Liver (tissue), 9 donors: ENCODE results near the gene PLCG2. TPM values are rescaled to one million over a fixed set of nuclear protein-coding genes. Genes with fewer than 3 reads are reported as not detected.

ENCODE experiments used
- DNase-seq: peaks from one replicate; pipeline ENCODE4 v3.0.0-alpha.2; 2017; ENCODE audit warnings: low spot score
- H3K27ac ChIP-seq, 2 donors: one replicate each; pipeline ENCODE4 v1.7.0; 2013; ENCODE audit warnings: inconsistent platforms in 2 of 2, low read length in 2 of 2, control low read depth in 1 of 2, low read depth in 1 of 2, mild to moderate bottlenecking in 1 of 2
- H3K27me3 ChIP-seq, 4 donors: one replicate each; pipeline versions ENCODE4 v1.6.1 to v1.7.0; 2013; ENCODE audit warnings: low read length in 3 of 4, inconsistent platforms in 1 of 4, mild to moderate bottlenecking in 1 of 4, moderate library complexity in 1 of 4; ENCODE audit not compliant: control insufficient read depth in 4 of 4, insufficient read depth in 4 of 4
- H3K36me3 ChIP-seq, 4 donors: one replicate each; pipeline versions ENCODE4 v1.6.1 to v1.7.0; 2013; ENCODE audit warnings: low read length in 3 of 4, mild to moderate bottlenecking in 3 of 4, low read depth in 1 of 4, moderate library complexity in 1 of 4; ENCODE audit not compliant: control insufficient read depth in 4 of 4, insufficient read depth in 3 of 4
- H3K4me1 ChIP-seq, 4 donors: one replicate each; pipeline versions ENCODE4 v1.6.1 to v1.7.0; 2013; ENCODE audit warnings: low read length in 3 of 4, mild to moderate bottlenecking in 3 of 4, moderate library complexity in 1 of 4; ENCODE audit not compliant: control insufficient read depth in 4 of 4, insufficient read depth in 4 of 4
- H3K4me3 ChIP-seq, 3 donors: one replicate each; pipeline versions ENCODE4 v1.6.1 to v1.7.0; 2013; ENCODE audit warnings: low read length in 3 of 3, control low read depth in 1 of 3, low read depth in 1 of 3, mild to moderate bottlenecking in 1 of 3
- H3K9ac ChIP-seq, 2 donors: one replicate each; pipeline ENCODE4 v1.7.0; 2013; ENCODE audit warnings: low read length in 2 of 2, mild to moderate bottlenecking in 2 of 2, moderate library complexity in 2 of 2, control low read depth in 1 of 2, low read depth in 1 of 2
- H3K9me3 ChIP-seq, 4 donors: one replicate each; pipeline versions ENCODE4 v1.6.1 to v1.7.0; 2013; ENCODE audit warnings: low read length in 3 of 4; ENCODE audit not compliant: control insufficient read depth in 4 of 4
- EGR1 ChIP-seq, 2 donors: IDR thresholded peaks; 2 replicates each; pipeline ENCODE4 v1.6.1; 2016 to 2018; ENCODE audit warnings: antibody characterized with exemption in 2 of 2, low read depth in 2 of 2
- FOXA1 ChIP-seq: IDR thresholded peaks from 2 replicates; pipeline ENCODE4 v1.6.1; 2016; ENCODE audit warnings: antibody characterized with exemption
- FOXA2 ChIP-seq: IDR thresholded peaks from 2 replicates; pipeline ENCODE4 v1.6.1; 2016; ENCODE audit warnings: antibody characterized with exemption
- GABPA ChIP-seq, 2 donors: IDR thresholded peaks in 1 of 2; conservative IDR thresholded peaks in 1 of 2; 2 replicates each; pipeline ENCODE4 v1.6.1; 2016; ENCODE audit warnings: antibody characterized with exemption in 2 of 2, mild to moderate bottlenecking in 1 of 2, moderate library complexity in 1 of 2
- HNF4A ChIP-seq, 2 donors: conservative IDR thresholded peaks; 2 replicates each; pipeline ENCODE4 v1.6.1; 2016; ENCODE audit warnings: antibody characterized with exemption in 2 of 2, mild to moderate bottlenecking in 2 of 2
- HNF4G ChIP-seq: IDR thresholded peaks from 2 replicates; pipeline ENCODE4 v1.6.1; 2016; ENCODE audit warnings: antibody characterized with exemption
- JUND ChIP-seq, 2 donors: IDR thresholded peaks; 2 replicates each; pipeline ENCODE4 v1.6.1; 2016; ENCODE audit warnings: antibody characterized with exemption in 2 of 2
- NR2F2 ChIP-seq: IDR thresholded peaks from 2 replicates; pipeline ENCODE4 v1.6.1; 2016; ENCODE audit warnings: antibody characterized with exemption
- RAD21 ChIP-seq, 2 donors: IDR thresholded peaks; 2 replicates each; pipeline ENCODE4 v1.6.1; 2016; ENCODE audit warnings: antibody characterized with exemption in 2 of 2, mild to moderate bottlenecking in 2 of 2
- RXRA ChIP-seq, 2 donors: IDR thresholded peaks; 2 replicates each; pipeline ENCODE4 v1.6.1; 2017 to 2018; ENCODE audit warnings: antibody characterized with exemption in 2 of 2, mild to moderate bottlenecking in 1 of 2
- SP1 ChIP-seq: IDR thresholded peaks from 2 replicates; pipeline ENCODE4 v1.6.1; 2018; ENCODE audit warnings: antibody characterized with exemption, mild to moderate bottlenecking
- TAF1 ChIP-seq: conservative IDR thresholded peaks from 2 replicates; pipeline ENCODE4 v1.6.1; 2016; ENCODE audit warnings: antibody characterized with exemption, mild to moderate bottlenecking
- YY1 ChIP-seq: IDR thresholded peaks from 2 replicates; pipeline ENCODE4 v1.6.1; 2016; ENCODE audit warnings: antibody characterized with exemption, mild to moderate bottlenecking
- WGBS: extraction: QIAGEN DNeasy Blood & Tissue Kit; methylation state at CpG from one replicate; pipeline ENCODE4 v1.1.7; 2013; 5-methylcytosine and 5-hydroxymethylcytosine counted together
- polyA plus RNA-seq, 2 donors: library from polyadenylated mRNA; stranded (reverse) in 1 of 2; unstranded in 1 of 2; fragments of 200-250 nt in 1 of 2; fragments of >200 nt in 1 of 2; fragmentation: Nextera tagmentation in 1 of 2; extraction: Ambion mirVana in 1 of 2; gene quantifications; one replicate each; pipeline versions ENCODE4 v1.2.1 to v1.2.3, GENCODE V29; 2013 to 2015
- total RNA-seq, 2 donors: library from RNA; depleted of rRNA; stranded (reverse); fragments of >200 nt; gene quantifications; one replicate each; pipeline ENCODE4 v1.2.3, GENCODE V29; 2014
- TF ChIP-seq, protein P1 (sequence below): IDR thresholded peaks from 2 replicates; pipeline ENCODE4 v1.6.1; 2016; ENCODE audit warnings: antibody characterized with exemption
- TF ChIP-seq, protein P2 (sequence below): IDR thresholded peaks from 2 replicates; pipeline ENCODE4 v1.6.1; 2016; ENCODE audit warnings: antibody characterized with exemption
- TF ChIP-seq, protein P3 (sequence below): IDR thresholded peaks from 2 replicates; pipeline ENCODE4 v1.6.1; 2016; ENCODE audit warnings: antibody characterized with exemption, mild to moderate bottlenecking
- TF ChIP-seq, protein P4 (sequence below): IDR thresholded peaks from 2 replicates; pipeline ENCODE4 v1.6.1; 2016; ENCODE audit warnings: antibody characterized with exemption
- TF ChIP-seq, protein P5 (sequence below): fragments of 150-350 bp; IDR thresholded peaks from 2 replicates; pipeline ENCODE4 v1.5.1; 2017; ENCODE audit warnings: improper control_type of control experiment, low read depth, low read length; ENCODE audit not compliant: missing input control
- donor health status: healthy.
- donor health status: healthy.
- donor health status: healthy.
- donor health status: healthy.
- donor health status: healthy.

The PLCG2 gene
- total and polyA plus RNA-seq, 4 donors, result 7.1 to 21.6 (median 15.8) TPM

DNA sequence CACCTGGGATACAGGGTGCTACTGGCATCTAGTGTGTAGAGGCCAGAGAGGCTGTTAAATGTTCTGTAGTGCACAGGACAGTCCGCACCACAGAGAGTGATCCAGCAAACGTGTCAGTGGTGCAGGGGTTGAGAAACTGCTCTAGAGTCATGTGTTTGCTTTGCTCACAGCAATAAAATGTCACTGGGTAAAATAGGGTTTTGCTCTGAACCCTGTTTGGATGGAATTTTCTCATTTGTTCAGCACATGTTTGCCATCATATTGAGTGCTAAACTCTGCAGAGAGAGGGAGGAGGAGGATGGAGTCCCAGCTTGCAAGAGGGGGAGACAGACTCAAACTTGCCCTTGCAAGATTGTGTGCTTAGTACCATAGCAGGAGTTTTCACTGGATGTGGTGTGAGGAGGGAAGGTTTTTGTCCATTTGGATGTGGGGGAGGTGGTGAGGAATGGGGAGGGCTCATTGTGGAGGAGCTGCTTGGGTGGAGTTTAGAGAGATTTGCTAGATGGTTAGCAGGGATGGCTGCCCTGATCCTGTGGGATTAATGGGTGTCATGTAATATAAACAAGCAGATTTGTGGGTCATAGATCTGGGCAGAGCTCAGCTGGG, 11.8 kb downstream of the PLCG2 start:
- Histone ChIP-seq H3K9me3 (no peaks in the 10 kb centered on the region), H3K36me3 (no peaks in the 10 kb centered on the region), H3K4me1 (peaks cover 0 to 9% (median 2%) of the 10 kb centered on the region in 4 donors), H3K4me3 (no peak overlapping the region), H3K9ac (no peak overlapping the region), H3K27me3 (no peaks in the 10 kb centered on the region), H3K27ac (no peak overlapping the region)
- 68% methylated on average over 2 of the region's 2 CpGs for WGBS
- TF ChIP-seq HNF4A (conservative IDR thresholded peaks at IDR 0.05) (no peak), NR2F2 (no peak), GABPA (IDR thresholded peaks at IDR 0.05 in 1 of 2, conservative IDR thresholded peaks at IDR 0.05 in 1 of 2) (no peak), YY1 (no peak), FOXA2 (no peak), TAF1 (no peak), FOXA1 (no peak), HNF4G (no peak), EGR1 (IDR thresholded peaks at IDR 0.05; ENCODE audit: low read depth in 2 of 2) (no peak), RXRA (IDR thresholded peaks at IDR 0.05) (no peak), RAD21 (IDR thresholded peaks at IDR 0.05) (no peak), SP1 (no peak), JUND (IDR thresholded peaks at IDR 0.05) (no peak)
- TF ChIP-seq, protein P1, sequence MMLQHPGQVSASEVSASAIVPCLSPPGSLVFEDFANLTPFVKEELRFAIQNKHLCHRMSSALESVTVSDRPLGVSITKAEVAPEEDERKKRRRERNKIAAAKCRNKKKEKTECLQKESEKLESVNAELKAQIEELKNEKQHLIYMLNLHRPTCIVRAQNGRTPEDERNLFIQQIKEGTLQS, result no peak
- TF ChIP-seq, protein P2, sequence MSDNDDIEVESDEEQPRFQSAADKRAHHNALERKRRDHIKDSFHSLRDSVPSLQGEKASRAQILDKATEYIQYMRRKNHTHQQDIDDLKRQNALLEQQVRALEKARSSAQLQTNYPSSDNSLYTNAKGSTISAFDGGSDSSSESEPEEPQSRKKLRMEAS, result no peak
- TF ChIP-seq, protein P3, sequence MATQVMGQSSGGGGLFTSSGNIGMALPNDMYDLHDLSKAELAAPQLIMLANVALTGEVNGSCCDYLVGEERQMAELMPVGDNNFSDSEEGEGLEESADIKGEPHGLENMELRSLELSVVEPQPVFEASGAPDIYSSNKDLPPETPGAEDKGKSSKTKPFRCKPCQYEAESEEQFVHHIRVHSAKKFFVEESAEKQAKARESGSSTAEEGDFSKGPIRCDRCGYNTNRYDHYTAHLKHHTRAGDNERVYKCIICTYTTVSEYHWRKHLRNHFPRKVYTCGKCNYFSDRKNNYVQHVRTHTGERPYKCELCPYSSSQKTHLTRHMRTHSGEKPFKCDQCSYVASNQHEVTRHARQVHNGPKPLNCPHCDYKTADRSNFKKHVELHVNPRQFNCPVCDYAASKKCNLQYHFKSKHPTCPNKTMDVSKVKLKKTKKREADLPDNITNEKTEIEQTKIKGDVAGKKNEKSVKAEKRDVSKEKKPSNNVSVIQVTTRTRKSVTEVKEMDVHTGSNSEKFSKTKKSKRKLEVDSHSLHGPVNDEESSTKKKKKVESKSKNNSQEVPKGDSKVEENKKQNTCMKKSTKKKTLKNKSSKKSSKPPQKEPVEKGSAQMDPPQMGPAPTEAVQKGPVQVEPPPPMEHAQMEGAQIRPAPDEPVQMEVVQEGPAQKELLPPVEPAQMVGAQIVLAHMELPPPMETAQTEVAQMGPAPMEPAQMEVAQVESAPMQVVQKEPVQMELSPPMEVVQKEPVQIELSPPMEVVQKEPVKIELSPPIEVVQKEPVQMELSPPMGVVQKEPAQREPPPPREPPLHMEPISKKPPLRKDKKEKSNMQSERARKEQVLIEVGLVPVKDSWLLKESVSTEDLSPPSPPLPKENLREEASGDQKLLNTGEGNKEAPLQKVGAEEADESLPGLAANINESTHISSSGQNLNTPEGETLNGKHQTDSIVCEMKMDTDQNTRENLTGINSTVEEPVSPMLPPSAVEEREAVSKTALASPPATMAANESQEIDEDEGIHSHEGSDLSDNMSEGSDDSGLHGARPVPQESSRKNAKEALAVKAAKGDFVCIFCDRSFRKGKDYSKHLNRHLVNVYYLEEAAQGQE, result no peak
- TF ChIP-seq, protein P4, sequence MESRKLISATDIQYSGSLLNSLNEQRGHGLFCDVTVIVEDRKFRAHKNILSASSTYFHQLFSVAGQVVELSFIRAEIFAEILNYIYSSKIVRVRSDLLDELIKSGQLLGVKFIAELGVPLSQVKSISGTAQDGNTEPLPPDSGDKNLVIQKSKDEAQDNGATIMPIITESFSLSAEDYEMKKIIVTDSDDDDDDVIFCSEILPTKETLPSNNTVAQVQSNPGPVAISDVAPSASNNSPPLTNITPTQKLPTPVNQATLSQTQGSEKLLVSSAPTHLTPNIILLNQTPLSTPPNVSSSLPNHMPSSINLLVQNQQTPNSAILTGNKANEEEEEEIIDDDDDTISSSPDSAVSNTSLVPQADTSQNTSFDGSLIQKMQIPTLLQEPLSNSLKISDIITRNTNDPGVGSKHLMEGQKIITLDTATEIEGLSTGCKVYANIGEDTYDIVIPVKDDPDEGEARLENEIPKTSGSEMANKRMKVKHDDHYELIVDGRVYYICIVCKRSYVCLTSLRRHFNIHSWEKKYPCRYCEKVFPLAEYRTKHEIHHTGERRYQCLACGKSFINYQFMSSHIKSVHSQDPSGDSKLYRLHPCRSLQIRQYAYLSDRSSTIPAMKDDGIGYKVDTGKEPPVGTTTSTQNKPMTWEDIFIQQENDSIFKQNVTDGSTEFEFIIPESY, result no peak
- TF ChIP-seq, protein P5, sequence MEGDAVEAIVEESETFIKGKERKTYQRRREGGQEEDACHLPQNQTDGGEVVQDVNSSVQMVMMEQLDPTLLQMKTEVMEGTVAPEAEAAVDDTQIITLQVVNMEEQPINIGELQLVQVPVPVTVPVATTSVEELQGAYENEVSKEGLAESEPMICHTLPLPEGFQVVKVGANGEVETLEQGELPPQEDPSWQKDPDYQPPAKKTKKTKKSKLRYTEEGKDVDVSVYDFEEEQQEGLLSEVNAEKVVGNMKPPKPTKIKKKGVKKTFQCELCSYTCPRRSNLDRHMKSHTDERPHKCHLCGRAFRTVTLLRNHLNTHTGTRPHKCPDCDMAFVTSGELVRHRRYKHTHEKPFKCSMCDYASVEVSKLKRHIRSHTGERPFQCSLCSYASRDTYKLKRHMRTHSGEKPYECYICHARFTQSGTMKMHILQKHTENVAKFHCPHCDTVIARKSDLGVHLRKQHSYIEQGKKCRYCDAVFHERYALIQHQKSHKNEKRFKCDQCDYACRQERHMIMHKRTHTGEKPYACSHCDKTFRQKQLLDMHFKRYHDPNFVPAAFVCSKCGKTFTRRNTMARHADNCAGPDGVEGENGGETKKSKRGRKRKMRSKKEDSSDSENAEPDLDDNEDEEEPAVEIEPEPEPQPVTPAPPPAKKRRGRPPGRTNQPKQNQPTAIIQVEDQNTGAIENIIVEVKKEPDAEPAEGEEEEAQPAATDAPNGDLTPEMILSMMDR, result no peak
- no peak for DNase-seq
